Suprapubic skin (tissue), 4 donors: Measurements from ENCODE around the gene ABCA13. TPM values are rescaled to one million over a fixed set of nuclear protein-coding genes. Genes with fewer than 3 reads are reported as not detected.

Source experiments
- DNase-seq, 2 donors: peaks; one replicate each; pipeline ENCODE4 v3.0.0-alpha.2; 2019; ENCODE audit warnings: low spot score in 2 of 2
- H3K27ac ChIP-seq: fragments of 200-600 bp; sonication (generic); one replicate; pipeline ENCODE4 v1.5.1; 2019
- H3K27me3 ChIP-seq: fragments of 200-600 bp; sonication (generic); one replicate; pipeline ENCODE4 v1.5.1; 2019
- H3K36me3 ChIP-seq: fragments of 200-600 bp; sonication (generic); one replicate; pipeline ENCODE4 v1.5.1; 2019
- H3K4me1 ChIP-seq: fragments of 200-600 bp; sonication (generic); one replicate; pipeline ENCODE4 v1.5.1; 2019
- H3K4me3 ChIP-seq: fragments of 200-600 bp; sonication (generic); one replicate; pipeline ENCODE4 v1.5.1; 2019; ENCODE audit warnings: mild to moderate bottlenecking
- H3K9me3 ChIP-seq: fragments of 200-600 bp; sonication (generic); one replicate; pipeline ENCODE4 v1.5.1; 2019
- EP300 ChIP-seq: sonication (generic); formaldehyde crosslinking; IDR thresholded peaks from one replicate; pipeline ENCODE4 v1.6.1; 2017; ENCODE audit warnings: antibody characterized with exemption
- POLR2A ChIP-seq, 2 donors: fragments of 450-650 bp; IDR thresholded peaks; one replicate each; pipeline ENCODE4 v1.6.1; 2017; ENCODE audit warnings: antibody characterized with exemption in 2 of 2, mild to moderate bottlenecking in 2 of 2, moderate library complexity in 2 of 2
- POLR2AphosphoS5 ChIP-seq, 3 donors: sonication (generic); formaldehyde crosslinking; IDR thresholded peaks; one replicate each; pipeline ENCODE4 v1.6.1; 2017; ENCODE audit warnings: antibody characterized with exemption in 3 of 3
- WGBS: methylation state at CpG from one replicate; pipeline ENCODE4 v1.1.5; 2018; 5-methylcytosine and 5-hydroxymethylcytosine counted together
- total RNA-seq, 4 donors: library from RNA; depleted of rRNA; stranded (reverse); fragments of >200 nt; gene quantifications; one replicate each; pipeline ENCODE4 v1.1.0, GENCODE V29; 2016
- TF ChIP-seq, protein P1 (sequence below), 2 donors: fragments of 200-600 bp in 1 of 2; fragments of 450-650 bp in 1 of 2; sonication (generic) in 1 of 2; IDR thresholded peaks; one replicate each; pipeline ENCODE4 v1.5.1; 2016 to 2019; ENCODE audit warnings: antibody characterized with exemption in 2 of 2, mild to moderate bottlenecking in 1 of 2, moderate library complexity in 1 of 2

Gene ABCA13
- total RNA-seq, 4 donors from 2014 or later, result 0.64 to 4.7 (median 2.6) TPM

DNA sequence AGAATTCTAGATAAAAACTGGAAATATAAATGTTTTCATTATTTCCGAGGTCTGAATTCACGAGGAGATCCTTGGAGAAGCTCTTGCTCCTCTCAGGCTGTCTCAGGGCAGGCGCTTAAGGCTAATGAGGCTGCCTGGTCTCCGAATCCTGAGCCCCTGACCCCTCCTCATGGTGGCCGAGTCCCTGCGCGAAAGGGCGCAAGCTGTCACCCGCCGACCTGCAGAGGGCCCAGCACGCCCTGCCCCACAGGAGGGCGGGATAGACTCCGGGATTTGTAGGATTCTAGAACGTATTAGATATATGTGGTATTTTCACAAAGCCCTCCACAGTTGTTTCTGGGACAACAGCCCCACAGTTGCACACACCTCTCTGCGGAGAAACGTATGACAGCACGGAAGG lies 284.1 kb downstream of the ABCA13 start:
- TF ChIP-seq, protein P1, sequence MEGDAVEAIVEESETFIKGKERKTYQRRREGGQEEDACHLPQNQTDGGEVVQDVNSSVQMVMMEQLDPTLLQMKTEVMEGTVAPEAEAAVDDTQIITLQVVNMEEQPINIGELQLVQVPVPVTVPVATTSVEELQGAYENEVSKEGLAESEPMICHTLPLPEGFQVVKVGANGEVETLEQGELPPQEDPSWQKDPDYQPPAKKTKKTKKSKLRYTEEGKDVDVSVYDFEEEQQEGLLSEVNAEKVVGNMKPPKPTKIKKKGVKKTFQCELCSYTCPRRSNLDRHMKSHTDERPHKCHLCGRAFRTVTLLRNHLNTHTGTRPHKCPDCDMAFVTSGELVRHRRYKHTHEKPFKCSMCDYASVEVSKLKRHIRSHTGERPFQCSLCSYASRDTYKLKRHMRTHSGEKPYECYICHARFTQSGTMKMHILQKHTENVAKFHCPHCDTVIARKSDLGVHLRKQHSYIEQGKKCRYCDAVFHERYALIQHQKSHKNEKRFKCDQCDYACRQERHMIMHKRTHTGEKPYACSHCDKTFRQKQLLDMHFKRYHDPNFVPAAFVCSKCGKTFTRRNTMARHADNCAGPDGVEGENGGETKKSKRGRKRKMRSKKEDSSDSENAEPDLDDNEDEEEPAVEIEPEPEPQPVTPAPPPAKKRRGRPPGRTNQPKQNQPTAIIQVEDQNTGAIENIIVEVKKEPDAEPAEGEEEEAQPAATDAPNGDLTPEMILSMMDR (IDR thresholded peaks at IDR 0.05), result no peak
- TF ChIP-seq EP300 (no peak), POLR2AphosphoS5 (IDR thresholded peaks at IDR 0.05) (no peak), POLR2A (IDR thresholded peaks at IDR 0.05) (no peak)
- WGBS, result 95% methylated on average over 17 of the region's 17 CpGs

DNA sequence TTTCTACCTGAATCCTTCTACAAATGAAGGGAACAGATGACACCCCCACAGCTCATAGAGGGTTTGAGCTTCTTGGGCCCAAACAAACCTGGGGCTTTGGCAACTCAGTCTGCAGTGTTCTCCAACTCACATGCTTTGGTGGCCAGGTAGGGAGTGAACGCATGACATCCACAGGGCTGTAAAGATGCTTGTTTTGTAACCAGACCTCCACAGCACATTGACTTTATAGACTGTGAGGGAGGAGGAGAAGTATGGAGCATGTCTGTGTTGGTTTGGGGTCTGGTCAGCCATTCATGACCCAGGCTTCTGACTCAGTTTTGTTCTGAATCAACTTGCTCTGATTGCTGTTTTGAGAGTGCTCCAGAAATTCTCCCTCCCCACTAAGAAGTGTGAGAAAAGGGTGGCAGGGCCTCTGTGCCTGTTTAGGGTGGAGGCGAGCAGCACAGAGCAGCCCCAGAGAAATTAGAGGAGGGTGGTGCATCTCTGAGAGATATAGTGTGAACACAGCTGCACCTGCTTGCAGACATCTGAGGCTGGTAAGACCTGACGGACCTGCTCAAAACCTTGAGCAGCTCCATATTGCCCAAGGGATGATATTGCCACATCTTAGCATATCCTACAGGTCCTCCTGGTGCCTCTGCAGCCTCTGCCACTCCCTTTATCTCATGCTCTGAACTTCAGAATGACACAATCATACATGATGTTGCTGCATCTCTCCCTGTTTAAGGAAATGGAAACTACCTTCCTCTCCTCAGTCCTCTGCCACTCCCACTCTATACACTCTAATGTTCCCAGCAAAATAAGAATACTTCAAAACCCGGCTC lies 287.7 kb downstream of the ABCA13 start:
- H3K4me3 ChIP-seq, result no peak overlapping the region
- no peaks in the 10 kb centered on the region for H3K4me1 ChIP-seq
- no peak overlapping the region for H3K27ac ChIP-seq
- DNase-seq, result no peak
- no peaks in the 10 kb centered on the region for H3K9me3 ChIP-seq
- no peaks in the 10 kb centered on the region for H3K36me3 ChIP-seq
- WGBS, result 55% methylated on average over 4 of the region's 4 CpGs
- H3K27me3 ChIP-seq, result no peaks in the 10 kb centered on the region
- TF ChIP-seq POLR2AphosphoS5 (IDR thresholded peaks at IDR 0.05), result no peak
- TF ChIP-seq, protein P1 (IDR thresholded peaks at IDR 0.05), result no peak
- no peak for TF ChIP-seq POLR2A (IDR thresholded peaks at IDR 0.05)
- no peak for TF ChIP-seq EP300

More for the DNA sequence above, 284.1 kb downstream of the ABCA13 start:
- no peaks in the 10 kb centered on the region for H3K36me3 ChIP-seq
- H3K4me1 ChIP-seq, result no peaks in the 10 kb centered on the region
- H3K9me3 ChIP-seq, result no peaks in the 10 kb centered on the region
- no peak for DNase-seq
- no peak overlapping the region for H3K27ac ChIP-seq
- H3K4me3 ChIP-seq, result no peak overlapping the region
- no peaks in the 10 kb centered on the region for H3K27me3 ChIP-seq

DNA sequence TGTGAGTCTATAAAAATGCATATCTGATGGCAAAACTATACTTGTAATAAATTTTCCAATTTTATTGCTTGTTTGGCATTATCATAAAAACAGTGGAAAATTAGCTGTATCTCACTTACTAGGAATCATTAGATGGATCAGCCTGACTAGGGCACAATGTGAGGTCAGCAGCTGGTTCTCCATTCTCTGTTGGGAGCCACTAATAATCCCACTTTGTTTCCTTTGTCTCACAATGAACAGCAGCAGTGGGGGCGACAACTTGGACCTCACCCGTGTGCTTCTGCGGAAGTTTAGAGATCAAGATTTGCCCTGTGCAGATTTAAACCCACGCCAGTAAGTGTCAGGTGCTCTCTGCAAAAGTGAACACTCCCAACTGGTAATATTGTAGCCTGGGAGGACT lies 295.5 kb downstream of the ABCA13 start:
- Histone ChIP-seq H3K4me3 (no peak overlapping the region), H3K27me3 (no peaks in the 10 kb centered on the region), H3K4me1 (no peaks in the 10 kb centered on the region), H3K27ac (no peak overlapping the region), H3K9me3 (no peaks in the 10 kb centered on the region), H3K36me3 (no peaks in the 10 kb centered on the region)
- DNase-seq, result no peak
- TF ChIP-seq, protein P1 (IDR thresholded peaks at IDR 0.05), result no peak
- TF ChIP-seq POLR2AphosphoS5 (IDR thresholded peaks at IDR 0.05), result no peak
- TF ChIP-seq EP300, result no peak
- TF ChIP-seq POLR2A (IDR thresholded peaks at IDR 0.05), result no peak
- WGBS, result 85% methylated on average over 4 of the region's 4 CpGs

DNA sequence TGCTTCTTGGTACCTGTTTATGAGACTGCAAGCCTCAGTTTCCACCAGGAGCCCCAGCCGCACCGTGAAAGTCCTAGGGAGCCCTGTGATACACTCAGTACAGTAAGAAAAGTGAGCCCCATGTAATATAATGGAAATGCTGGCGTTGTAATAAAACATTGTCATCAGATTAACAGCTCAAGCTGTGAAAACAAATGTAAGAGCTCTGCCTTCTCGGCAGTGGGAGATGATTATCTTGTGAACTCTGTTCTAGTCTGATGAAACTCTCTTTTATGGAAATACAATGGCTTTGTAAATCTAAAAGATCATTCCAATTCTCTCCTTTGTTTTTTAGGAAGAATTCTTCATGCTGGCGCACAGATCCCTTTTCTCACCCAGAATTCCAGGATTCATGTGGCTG lies 299.9 kb downstream of the ABCA13 start:
- no peak for TF ChIP-seq POLR2AphosphoS5 (IDR thresholded peaks at IDR 0.05)
- TF ChIP-seq, protein P1 (IDR thresholded peaks at IDR 0.05), result no peak
- TF ChIP-seq EP300, result no peak
- no peak for TF ChIP-seq POLR2A (IDR thresholded peaks at IDR 0.05)
- Histone ChIP-seq H3K4me3 (no peak overlapping the region), H3K4me1 (no peaks in the 10 kb centered on the region), H3K27me3 (no peaks in the 10 kb centered on the region), H3K36me3 (no peaks in the 10 kb centered on the region), H3K9me3 (no peaks in the 10 kb centered on the region), H3K27ac (no peak overlapping the region)
- no peak for DNase-seq
- whole genome bisulfite sequencing, result 38% methylated on average over 5 of the region's 5 CpGs

DNA sequence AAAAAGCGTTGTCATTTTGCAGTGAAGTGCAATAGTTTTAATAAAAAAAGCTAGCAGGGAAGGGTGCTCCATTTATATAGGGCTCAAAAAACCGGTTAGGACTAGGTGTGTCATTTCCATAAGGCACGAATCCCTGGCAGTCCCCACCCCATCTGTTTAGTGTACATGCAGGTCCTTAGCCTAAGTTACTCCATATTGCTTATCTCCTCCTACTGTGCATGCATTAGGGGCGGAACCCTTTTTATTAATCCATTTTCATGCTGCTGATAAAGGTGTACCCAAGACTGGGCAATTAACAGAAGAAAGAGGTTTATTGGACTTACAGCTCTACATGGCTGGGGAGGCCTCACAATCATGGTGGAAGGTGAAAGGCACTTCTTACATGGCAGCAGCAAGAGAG lies 301.4 kb downstream of the ABCA13 start:
- Histone ChIP-seq H3K27ac (no peak overlapping the region), H3K4me3 (no peak overlapping the region), H3K36me3 (no peaks in the 10 kb centered on the region), H3K9me3 (no peaks in the 10 kb centered on the region), H3K27me3 (no peaks in the 10 kb centered on the region), H3K4me1 (no peaks in the 10 kb centered on the region)
- TF ChIP-seq EP300 (no peak), POLR2A (IDR thresholded peaks at IDR 0.05) (no peak), POLR2AphosphoS5 (IDR thresholded peaks at IDR 0.05) (no peak)
- TF ChIP-seq, protein P1 (IDR thresholded peaks at IDR 0.05), result no peak
- 76% methylated on average over 4 of the region's 4 CpGs for WGBS
- DNase-seq, result no peak
